ENCODE results near the gene DPYSL4. TPM values are rescaled to one million over a fixed set of nuclear protein-coding genes. Genes with fewer than 3 reads are reported as not detected.

The DPYSL4 gene
- total RNA-seq, 2 donors from 2014 or later, result 3.4 to 4.1 TPM

- no peaks in the 10 kb centered on the region for H3K36me3 ChIP-seq
- H3K27ac ChIP-seq, result no peak overlapping the region
- no peak overlapping the region for H3K4me3 ChIP-seq
- TF ChIP-seq, protein P1, sequence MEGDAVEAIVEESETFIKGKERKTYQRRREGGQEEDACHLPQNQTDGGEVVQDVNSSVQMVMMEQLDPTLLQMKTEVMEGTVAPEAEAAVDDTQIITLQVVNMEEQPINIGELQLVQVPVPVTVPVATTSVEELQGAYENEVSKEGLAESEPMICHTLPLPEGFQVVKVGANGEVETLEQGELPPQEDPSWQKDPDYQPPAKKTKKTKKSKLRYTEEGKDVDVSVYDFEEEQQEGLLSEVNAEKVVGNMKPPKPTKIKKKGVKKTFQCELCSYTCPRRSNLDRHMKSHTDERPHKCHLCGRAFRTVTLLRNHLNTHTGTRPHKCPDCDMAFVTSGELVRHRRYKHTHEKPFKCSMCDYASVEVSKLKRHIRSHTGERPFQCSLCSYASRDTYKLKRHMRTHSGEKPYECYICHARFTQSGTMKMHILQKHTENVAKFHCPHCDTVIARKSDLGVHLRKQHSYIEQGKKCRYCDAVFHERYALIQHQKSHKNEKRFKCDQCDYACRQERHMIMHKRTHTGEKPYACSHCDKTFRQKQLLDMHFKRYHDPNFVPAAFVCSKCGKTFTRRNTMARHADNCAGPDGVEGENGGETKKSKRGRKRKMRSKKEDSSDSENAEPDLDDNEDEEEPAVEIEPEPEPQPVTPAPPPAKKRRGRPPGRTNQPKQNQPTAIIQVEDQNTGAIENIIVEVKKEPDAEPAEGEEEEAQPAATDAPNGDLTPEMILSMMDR (IDR thresholded peaks at IDR 0.05), result no peak
- H3K9me3 ChIP-seq, result no peaks in the 10 kb centered on the region
- DNase-seq (ENCODE audit: low spot score), result no peak
- H3K27me3 ChIP-seq, result no peaks in the 10 kb centered on the region
- peaks cover 0 to 4% of the 10 kb centered on the region in 2 donors for H3K4me1 ChIP-seq
These were observed 37.8 kb downstream of the DPYSL4 start for GRCh38 chr10:132224343-132225072.

DNA sequence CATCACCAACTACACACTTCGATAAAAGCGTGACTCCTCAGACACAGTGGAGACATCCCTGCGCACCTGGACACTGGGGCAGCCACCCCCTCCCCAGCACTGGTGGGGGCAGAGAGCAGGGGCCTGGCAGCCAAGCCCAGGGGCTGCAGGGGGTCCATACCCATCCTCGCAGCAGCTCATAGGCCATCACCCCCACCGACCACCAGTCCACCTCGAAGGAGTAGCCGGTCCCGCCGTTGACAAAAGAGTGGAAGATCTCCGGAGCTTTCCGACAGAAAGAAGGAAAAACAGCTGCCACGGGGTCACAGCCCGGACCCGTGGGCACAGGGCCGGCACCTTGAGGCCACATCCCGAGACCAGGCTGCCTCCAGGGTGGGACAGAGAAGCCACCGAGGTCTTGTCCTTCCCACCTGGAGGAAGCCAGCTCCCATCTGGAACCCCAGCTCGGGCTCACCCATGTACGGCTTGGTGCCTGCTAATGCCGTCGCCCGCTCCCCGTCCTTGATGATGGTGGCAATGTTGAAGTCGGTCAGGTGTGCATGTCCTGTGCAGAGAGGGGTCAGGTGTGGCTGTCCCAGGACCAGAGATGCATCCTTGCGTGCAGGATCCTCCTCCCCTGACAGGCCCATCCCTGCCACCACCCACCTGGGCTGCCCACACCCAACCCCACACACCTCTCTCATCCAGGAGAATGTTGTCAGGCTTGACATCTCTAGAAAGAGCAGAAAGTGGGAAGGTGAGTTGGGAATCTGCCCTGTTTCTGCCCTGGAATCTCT lies 38.5 kb downstream of the DPYSL4 start:
- H3K9me3 ChIP-seq, result no peaks in the 10 kb centered on the region
- no peak overlapping the region for H3K27ac ChIP-seq
- no peak for DNase-seq (ENCODE audit: low spot score)
- no peaks in the 10 kb centered on the region for H3K36me3 ChIP-seq
- H3K27me3 ChIP-seq, result no peaks in the 10 kb centered on the region
- TF ChIP-seq, protein P1 (IDR thresholded peaks at IDR 0.05), result no peak
- no peak overlapping the region for H3K4me3 ChIP-seq
- peaks cover 0 to 4% of the 10 kb centered on the region in 2 donors for H3K4me1 ChIP-seq

GRCh38 chr10:132225849-132226205 lies 39.1 kb downstream of the DPYSL4 start:
- H3K4me1 ChIP-seq, result peaks cover 0 to 4% of the 10 kb centered on the region in 2 donors
- TF ChIP-seq, protein P1 (IDR thresholded peaks at IDR 0.05), result no peak
- H3K4me3 ChIP-seq, result no peak overlapping the region
- H3K27ac ChIP-seq, result no peak overlapping the region
- no peak for DNase-seq (ENCODE audit: low spot score)
- no peaks in the 10 kb centered on the region for H3K36me3 ChIP-seq
- no peaks in the 10 kb centered on the region for H3K27me3 ChIP-seq
- no peaks in the 10 kb centered on the region for H3K9me3 ChIP-seq

DNA sequence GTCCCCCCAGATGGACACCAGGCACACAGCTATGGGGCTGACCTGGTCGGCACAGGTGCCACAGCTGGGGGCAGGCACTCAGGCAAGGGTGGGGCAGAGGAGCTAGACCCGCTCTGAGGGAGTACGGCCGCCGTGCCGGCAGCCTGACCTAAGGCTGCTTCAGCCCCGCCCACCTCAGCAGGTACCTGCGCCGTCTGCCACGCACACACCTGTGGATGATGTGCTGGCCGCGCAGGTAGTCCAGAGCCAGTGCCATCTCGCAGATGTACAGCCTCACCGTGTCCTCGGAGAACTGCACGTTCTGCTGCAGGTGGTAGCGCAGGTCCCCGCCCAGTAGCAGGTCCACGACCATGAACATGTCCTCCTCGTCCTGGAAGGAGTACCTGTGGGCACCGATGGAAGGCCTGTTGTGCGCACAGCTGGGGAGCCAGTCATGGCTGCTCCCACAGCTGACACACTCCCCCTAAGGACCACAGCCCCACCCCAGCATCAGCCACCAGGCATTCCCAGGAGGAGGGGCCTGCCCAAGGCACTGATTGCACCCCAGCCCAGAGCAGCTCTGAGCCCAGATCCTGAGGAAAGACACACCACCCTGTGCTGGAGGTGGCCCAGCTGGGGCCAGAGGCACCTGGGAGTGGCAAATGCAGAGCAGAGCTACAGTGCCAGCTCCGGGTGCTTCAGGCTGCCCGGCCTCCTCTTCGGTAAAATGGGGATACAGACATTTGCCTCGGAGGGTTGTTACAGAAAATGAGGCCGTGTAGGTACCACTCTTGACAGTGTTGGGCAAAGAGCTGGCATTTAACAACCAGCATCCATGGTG lies 40.0 kb downstream of the DPYSL4 start:
- no peak for DNase-seq (ENCODE audit: low spot score)
- Histone ChIP-seq H3K9me3 (no peaks in the 10 kb centered on the region), H3K27ac (no peak overlapping the region), H3K36me3 (no peaks in the 10 kb centered on the region), H3K4me3 (no peak overlapping the region), H3K4me1 (peaks cover 0 to 4% of the 10 kb centered on the region in 2 donors), H3K27me3 (no peaks in the 10 kb centered on the region)
- TF ChIP-seq, protein P1 (IDR thresholded peaks at IDR 0.05), result no peak

- H3K4me1 ChIP-seq, result peaks cover 0 to 4% of the 10 kb centered on the region in 2 donors
- H3K4me3 ChIP-seq, result no peak overlapping the region
- H3K36me3 ChIP-seq, result no peaks in the 10 kb centered on the region
- DNase-seq (ENCODE audit: low spot score), result no peak
- H3K27ac ChIP-seq, result no peak overlapping the region
- no peaks in the 10 kb centered on the region for H3K27me3 ChIP-seq
- TF ChIP-seq, protein P1 (IDR thresholded peaks at IDR 0.05), result no peak
- no peaks in the 10 kb centered on the region for H3K9me3 ChIP-seq
These were observed 41.2 kb downstream of the DPYSL4 start for GRCh38 chr10:132227851-132228390.
